GM23248 (cell line): Measurements from ENCODE around the gene RNASE8. TPM values are rescaled to one million over a fixed set of nuclear protein-coding genes. Genes with fewer than 3 reads are reported as not detected.
A peak's percentile ranks its signal among the peaks of the same experiment; 100 is the strongest.

Experiments
- DNase-seq: peaks from one replicate; pipeline ENCODE4 v3.0.0-alpha.2; 2015
- H2AFZ ChIP-seq: fragments of 200-600 bp; sonication (generic); 2 replicates; pipeline ENCODE4 v1.6.1; 2016; ENCODE audit warnings: antibody characterized with exemption
- H3F3A ChIP-seq: fragments of 200-600 bp; sonication (generic); 2 replicates; pipeline ENCODE4 v1.6.1; 2016; ENCODE audit warnings: mild to moderate bottlenecking, antibody characterized with exemption, mixed run types; ENCODE audit not compliant: insufficient read depth
- H3K27ac ChIP-seq: fragments of 200-600 bp; sonication (generic); 2 replicates; pipeline ENCODE4 v1.5.1; 2016; ENCODE audit warnings: mild to moderate bottlenecking
- H3K27me3 ChIP-seq: fragments of 200-600 bp; sonication (generic); replicated peaks from 2 replicates; pipeline ENCODE4 v1.6.1; 2016; ENCODE audit warnings: mild to moderate bottlenecking; ENCODE audit not compliant: insufficient read depth
- H3K36me3 ChIP-seq: fragments of 200-600 bp; sonication (generic); 2 replicates; pipeline ENCODE4 v1.6.1; 2016; ENCODE audit warnings: low read depth, mild to moderate bottlenecking
- H3K4me1 ChIP-seq: fragments of 200-600 bp; sonication (generic); 2 replicates; pipeline ENCODE4 v1.6.1; 2016; ENCODE audit warnings: mild to moderate bottlenecking; ENCODE audit not compliant: insufficient read depth
- H3K4me2 ChIP-seq: fragments of 200-600 bp; sonication (generic); one replicate; pipeline ENCODE4 v1.6.1; 2016; ENCODE audit warnings: mild to moderate bottlenecking; ENCODE audit not compliant: unreplicated experiment
- H3K4me3 ChIP-seq: fragments of 200-600 bp; sonication (generic); 2 replicates; pipeline ENCODE4 v1.5.1; 2016; ENCODE audit warnings: mild to moderate bottlenecking
- H3K79me2 ChIP-seq: fragments of 200-600 bp; sonication (generic); 2 replicates; pipeline ENCODE4 v1.6.1; 2016; ENCODE audit warnings: mild to moderate bottlenecking; ENCODE audit not compliant: insufficient read depth
- H3K9ac ChIP-seq: fragments of 200-600 bp; sonication (generic); 2 replicates; pipeline ENCODE4 v1.6.1; 2016; ENCODE audit warnings: mild to moderate bottlenecking
- H3K9me2 ChIP-seq: fragments of 200-600 bp; sonication (generic); 2 replicates; pipeline ENCODE4 v1.6.1; 2016; ENCODE audit warnings: mixed run types, mild to moderate bottlenecking, moderate library complexity; ENCODE audit not compliant: insufficient read depth
- H3K9me3 ChIP-seq: fragments of 200-600 bp; sonication (generic); one replicate; pipeline ENCODE4 v1.6.1; 2017; ENCODE audit warnings: low read depth
- H4K20me1 ChIP-seq: fragments of 200-600 bp; sonication (generic); 2 replicates; pipeline ENCODE4 v1.6.0; 2016; ENCODE audit not compliant: insufficient read depth
- EZH2 ChIP-seq: fragments of 200-600 bp; sonication (generic); IDR thresholded peaks from 2 replicates; pipeline ENCODE4 v1.6.1; 2018; ENCODE audit warnings: antibody characterized with exemption, mild to moderate bottlenecking; ENCODE audit not compliant: insufficient read depth, poor library complexity, severe bottlenecking
- EZH2phosphoT487 ChIP-seq: fragments of 200-600 bp; sonication (generic); IDR thresholded peaks from 2 replicates; pipeline ENCODE4 v1.6.1; 2018; ENCODE audit warnings: antibody characterized with exemption, moderate library complexity, mild to moderate bottlenecking, low read depth; ENCODE audit not compliant: insufficient read depth
- WGBS, 2 experiments: methylation state at CpG; one replicate each; pipeline ENCODE4 v1.1.6; 2015 to 2017; ENCODE audit warnings: low lambda C conversion rate in 2 of 2, low coverage in 1 of 2; ENCODE audit errors: missing lambda C conversion rate in 2 of 2; 5-methylcytosine and 5-hydroxymethylcytosine counted together
- in situ Hi-C: fragments of 300-500 bp; cut with MboI; formaldehyde crosslinking; loops from 2 replicates; pipeline ENCODE4 v1.15.0; 2020
- polyA plus RNA-seq: library from polyadenylated mRNA; unstranded; fragments of >200 nt; fragmentation: Nextera tagmentation; extraction: Ambion mirVana; gene quantifications from 2 replicates; pipeline ENCODE4 v1.2.1, GENCODE V29; 2016
- total RNA-seq: library from RNA; depleted of rRNA; stranded (reverse); fragments of >200 nt; shearing (Covaris generic); gene quantifications from 2 replicates; pipeline ENCODE4 v1.2.3, GENCODE V29; 2014

Gene RNASE8
- total and polyA plus RNA-seq, 2 experiments from 2014 or later = not detected

DNA sequence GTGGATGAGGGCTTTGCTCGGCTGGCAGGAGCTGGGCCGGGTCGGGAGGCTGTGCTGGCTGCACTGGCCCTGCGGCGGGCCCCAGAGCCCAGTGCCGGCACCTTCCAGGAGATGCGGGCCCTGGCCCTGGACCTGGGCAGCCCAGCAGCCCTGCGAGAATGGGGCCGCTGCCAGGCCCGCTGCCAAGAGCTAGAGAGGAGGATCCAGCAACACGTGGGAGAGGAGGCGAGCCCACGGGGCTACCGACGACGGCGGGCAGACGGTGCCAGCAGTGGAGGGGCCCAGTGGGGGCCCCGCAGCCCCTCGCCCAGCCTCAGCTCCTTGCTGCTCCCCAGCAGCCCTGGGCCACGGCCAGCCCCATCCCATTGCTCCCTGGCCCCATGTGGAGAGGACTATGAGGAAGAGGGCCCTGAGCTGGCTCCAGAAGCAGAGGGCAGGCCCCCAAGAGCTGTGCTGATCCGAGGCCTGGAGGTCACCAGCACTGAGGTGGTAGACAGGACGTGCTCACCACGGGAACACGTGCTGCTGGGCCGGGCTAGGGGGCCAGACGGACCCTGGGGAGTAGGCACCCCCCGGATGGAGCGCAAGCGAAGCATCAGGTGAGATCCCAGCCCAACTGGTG is 24.0 kb downstream of the RNASE8 start:
- H3K4me1 ChIP-seq = peaks cover 19% of the 10 kb centered on the region
- H3K27me3 ChIP-seq = no peaks in the 10 kb centered on the region
- in situ Hi-C loops = no loop called here
- H3F3A ChIP-seq = peaks cover 31% of the 10 kb centered on the region
- 89 to 93% methylated on average over 17 to 29 of the region's 30 CpGs for WGBS, 2 experiments
- H3K79me2 ChIP-seq = no peaks in the 10 kb centered on the region
- no peak overlapping the region for H3K9ac ChIP-seq
- H2AFZ ChIP-seq = no peak overlapping the region
- no peak overlapping the region for H3K4me2 ChIP-seq
- TF ChIP-seq EZH2phosphoT487 = no peak
- no peak for TF ChIP-seq EZH2
- no peak overlapping the region for H3K4me3 ChIP-seq
- H3K9me3 ChIP-seq = no peaks in the 10 kb centered on the region
- H3K27ac ChIP-seq = no peak overlapping the region
- H4K20me1 ChIP-seq = no peaks in the 10 kb centered on the region
- no peak for DNase-seq
- no peaks in the 10 kb centered on the region for H3K9me2 ChIP-seq
- H3K36me3 ChIP-seq = peaks cover 47% of the 10 kb centered on the region

- peaks cover 33% of the 10 kb centered on the region for H3K36me3 ChIP-seq
- H3K9me2 ChIP-seq = no peaks in the 10 kb centered on the region
- peaks cover 47% of the 10 kb centered on the region for H3F3A ChIP-seq
- no peak for TF ChIP-seq EZH2
- TF ChIP-seq EZH2phosphoT487 = no peak
- H4K20me1 ChIP-seq = no peaks in the 10 kb centered on the region
- no peaks in the 10 kb centered on the region for H3K27me3 ChIP-seq
- peaks cover 32% of the 10 kb centered on the region for H3K4me1 ChIP-seq
- WGBS, 2 experiments = 81 to 84% methylated on average over 11 of the region's 11 CpGs
- in situ Hi-C loops = no loop called here
- no peak overlapping the region for H3K27ac ChIP-seq
- H3K4me2 ChIP-seq = no peak overlapping the region
- no peak overlapping the region for H2AFZ ChIP-seq
- no peak overlapping the region for H3K4me3 ChIP-seq
- H3K9ac ChIP-seq = no peak overlapping the region
- DNase-seq = no peak
- no peaks in the 10 kb centered on the region for H3K79me2 ChIP-seq
- no peaks in the 10 kb centered on the region for H3K9me3 ChIP-seq
Measured at GRCh38 chr14:21083565-21084325, 26.1 kb downstream of the RNASE8 start.

DNA sequence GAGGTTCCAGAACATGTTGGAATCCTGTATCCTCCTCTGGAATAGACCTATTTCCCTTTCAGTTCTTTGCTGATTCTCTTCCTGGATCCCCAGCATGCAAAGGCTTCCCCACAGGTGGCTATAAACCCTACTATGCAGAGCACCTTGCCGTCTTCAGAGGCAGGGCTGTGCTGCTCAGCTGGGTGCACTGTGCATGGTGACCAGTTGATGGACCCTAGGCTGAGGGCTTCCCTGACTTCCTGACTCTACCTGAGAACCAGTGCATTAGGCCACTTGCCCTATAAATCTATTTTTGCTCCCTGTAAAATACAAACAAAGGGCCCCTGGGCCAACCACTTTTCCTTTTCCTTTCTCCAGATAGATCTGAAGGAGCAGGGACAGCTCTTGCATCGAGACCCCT is 26.8 kb downstream of the RNASE8 start:
- no peak for TF ChIP-seq EZH2
- no peak for TF ChIP-seq EZH2phosphoT487
- in situ Hi-C loops = no loop called here
- H3K4me1 ChIP-seq = peaks cover 32% of the 10 kb centered on the region
- 95 to 100% methylated on average over 2 of the region's 2 CpGs for WGBS, 2 experiments
- no peaks in the 10 kb centered on the region for H3K9me2 ChIP-seq
- H3K4me2 ChIP-seq = no peak overlapping the region
- H2AFZ ChIP-seq = no peak overlapping the region
- H3K9me3 ChIP-seq = no peaks in the 10 kb centered on the region
- H3K36me3 ChIP-seq = peaks cover 26% of the 10 kb centered on the region
- H3K4me3 ChIP-seq = no peak overlapping the region
- no peak for DNase-seq
- no peaks in the 10 kb centered on the region for H3K79me2 ChIP-seq
- 0 out of 2 replicates have a peak overlapping the region, but pooled peaks have one; percentile 39 for H3K9ac ChIP-seq
- no peaks in the 10 kb centered on the region for H3K27me3 ChIP-seq
- H4K20me1 ChIP-seq = no peaks in the 10 kb centered on the region
- H3F3A ChIP-seq = peaks cover 51% of the 10 kb centered on the region
- peak overlapping the region; percentile 95 for H3K27ac ChIP-seq

DNA sequence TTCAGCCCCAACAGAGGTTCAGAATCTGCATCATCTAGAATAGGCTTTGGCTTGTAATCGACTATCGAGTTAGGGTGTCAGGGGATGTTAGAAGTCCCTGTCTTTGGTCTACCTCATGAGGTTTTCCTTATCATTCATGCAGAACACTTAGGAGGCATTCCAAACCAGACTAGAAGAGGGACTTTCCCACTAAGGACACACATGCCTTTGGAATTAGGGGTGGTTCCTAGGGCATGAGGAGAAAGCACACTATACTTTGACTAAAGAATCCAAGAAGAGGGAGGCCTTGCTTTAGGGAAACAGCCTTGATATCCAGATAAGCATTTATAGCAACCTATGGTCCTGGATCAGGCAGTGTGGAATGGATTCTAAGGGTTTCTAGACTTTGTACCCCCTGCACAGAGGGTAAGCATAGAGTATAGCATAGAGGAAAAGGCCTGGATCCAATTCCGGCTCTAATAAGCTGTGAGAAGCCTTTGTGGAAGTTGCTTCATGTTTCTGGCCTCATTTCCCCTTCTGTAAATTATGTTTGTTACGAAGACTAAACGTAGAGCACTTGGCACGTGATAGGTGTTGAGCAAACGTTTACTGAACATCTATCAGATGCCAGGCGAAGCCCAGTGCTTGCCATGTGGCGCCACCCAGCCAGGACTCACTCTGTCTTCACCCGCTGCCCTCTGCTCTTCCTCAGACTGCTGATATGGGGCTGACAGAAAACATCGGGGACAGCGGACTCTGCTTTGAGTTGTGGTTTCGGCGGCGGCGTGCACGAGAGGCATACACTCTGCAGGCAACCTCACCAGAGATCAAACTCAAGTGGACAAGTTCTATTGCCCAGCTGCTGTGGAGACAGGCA is 27.6 kb downstream of the RNASE8 start:
- no peak overlapping the region for H3K4me2 ChIP-seq
- H3K4me1 ChIP-seq = peaks cover 32% of the 10 kb centered on the region
- no peaks in the 10 kb centered on the region for H3K27me3 ChIP-seq
- H4K20me1 ChIP-seq = no peaks in the 10 kb centered on the region
- H3K36me3 ChIP-seq = peaks cover 25% of the 10 kb centered on the region
- peak overlapping the region; percentile 95 for H3K27ac ChIP-seq
- 82 to 85% methylated on average over 16 to 17 of the region's 17 CpGs for WGBS, 2 experiments
- no peak overlapping the region for H2AFZ ChIP-seq
- TF ChIP-seq EZH2 = no peak
- TF ChIP-seq EZH2phosphoT487 = no peak
- H3K9me3 ChIP-seq = no peaks in the 10 kb centered on the region
- peaks cover 56% of the 10 kb centered on the region for H3F3A ChIP-seq
- peak; percentile 85 for DNase-seq
- H3K9ac ChIP-seq = peak overlapping the region; percentile 39; the same call in 1 of the 2 replicates
- no peaks in the 10 kb centered on the region for H3K79me2 ChIP-seq
- no peaks in the 10 kb centered on the region for H3K9me2 ChIP-seq
- in situ Hi-C loops = no loop called here
- H3K4me3 ChIP-seq = no peak overlapping the region
